Breast epithelium (tissue), 4 donors: ENCODE data around the gene CZIB. TPM values are rescaled to one million over a fixed set of nuclear protein-coding genes. Genes with fewer than 3 reads are reported as not detected.

ENCODE experiments used
- DNase-seq, 2 donors: peaks; one replicate each; pipeline ENCODE4 v3.0.0-alpha.2; 2019; ENCODE audit warnings: low spot score in 2 of 2
- H3K27ac ChIP-seq, 2 donors: fragments of 200-600 bp; sonication (generic) in 1 of 2; one replicate each; pipeline ENCODE4 v1.5.1; 2016 to 2019; ENCODE audit warnings: mild to moderate bottlenecking in 1 of 2
- H3K27me3 ChIP-seq, 2 donors: fragments of 200-600 bp; sonication (generic) in 1 of 2; one replicate each; pipeline versions ENCODE4 v1.5.1 to v1.6.0; 2017 to 2019; ENCODE audit warnings: control low read depth in 1 of 2, mild to moderate bottlenecking in 1 of 2
- H3K36me3 ChIP-seq: fragments of 200-600 bp; one replicate; pipeline ENCODE4 v1.5.1; 2019
- H3K4me1 ChIP-seq, 2 donors: fragments of 200-600 bp; sonication (generic); one replicate each; pipeline ENCODE4 v1.5.1; 2016 to 2019; ENCODE audit warnings: control low read depth in 1 of 2
- H3K4me3 ChIP-seq, 3 donors: fragments of 200-600 bp; sonication (generic); 1 replicate in 2 of 3; 2 replicates in 1 of 3; pipeline ENCODE4 v1.5.1; 2016 to 2019; ENCODE audit warnings: mild to moderate bottlenecking in 3 of 3, moderate library complexity in 2 of 3
- H3K9me3 ChIP-seq, 2 donors: fragments of 200-600 bp; sonication (generic) in 1 of 2; one replicate each; pipeline ENCODE4 v1.5.1; 2016 to 2019; ENCODE audit warnings: control low read depth in 1 of 2
- CTCF ChIP-seq, 3 donors: fragments of 450-650 bp; IDR thresholded peaks; one replicate each; pipeline ENCODE4 v1.5.1; 2016 to 2017; ENCODE audit warnings: antibody characterized with exemption in 3 of 3, mild to moderate bottlenecking in 3 of 3, moderate library complexity in 3 of 3
- POLR2A ChIP-seq: fragments of 450-650 bp; IDR thresholded peaks from one replicate; pipeline ENCODE4 v1.6.1; 2016; ENCODE audit warnings: antibody characterized with exemption, mild to moderate bottlenecking, moderate library complexity
- POLR2AphosphoS5 ChIP-seq, 3 donors: sonication (generic); formaldehyde crosslinking; IDR thresholded peaks; one replicate each; pipeline ENCODE4 v1.6.1; 2017; ENCODE audit warnings: antibody characterized with exemption in 3 of 3
- intact Hi-C: fragments of 100-400 bp; cut with DNase I; formaldehyde crosslinking; loops from one replicate; pipeline ENCODE4 v1.15.1; 2023; ENCODE audit warnings: low total_unique reads
- total RNA-seq, 3 donors: library from RNA; depleted of rRNA; stranded (reverse); fragments of >200 nt; gene quantifications; one replicate each; pipeline ENCODE4 v1.1.0, GENCODE V29; 2016

CZIB gene
- total RNA-seq, 3 donors from 2014 or later, result 60.6 to 69.8 (median 61.3) TPM

DNA sequence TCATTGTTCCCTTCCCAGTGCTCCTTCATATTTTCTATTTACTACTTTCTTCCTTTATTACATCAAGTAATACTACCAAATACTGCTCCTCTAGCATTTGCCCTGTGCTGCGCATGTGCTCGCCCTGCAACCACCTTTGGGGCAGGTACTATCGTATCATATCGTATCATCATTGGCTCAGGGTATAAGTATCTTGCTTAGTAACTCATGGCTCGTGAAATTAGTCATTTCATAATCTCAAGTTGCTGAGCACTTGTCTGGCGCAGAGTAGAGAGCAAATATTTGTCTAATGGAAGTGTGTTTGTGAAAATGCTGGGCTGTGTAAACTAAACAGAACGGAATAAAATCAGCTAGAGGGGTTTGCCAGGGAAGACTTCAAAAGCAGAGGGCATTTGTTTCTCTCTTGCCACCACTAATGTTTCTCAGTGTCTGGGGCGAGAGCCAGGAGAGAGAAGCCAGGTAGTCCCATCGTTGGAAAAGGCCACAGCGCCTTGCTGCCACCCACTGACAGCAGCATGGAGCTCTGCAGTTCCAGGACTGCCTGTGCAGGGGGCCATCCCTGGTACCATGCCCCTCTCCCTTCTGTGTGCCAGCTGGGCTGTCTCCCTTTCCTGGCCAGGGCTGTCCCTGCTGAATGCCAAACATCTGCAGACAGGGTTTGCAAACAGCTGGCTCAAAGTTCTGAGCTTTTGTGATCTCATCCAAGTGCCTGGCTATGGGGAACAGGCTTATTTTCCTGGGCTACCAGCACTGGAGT lies 43.8 kb downstream of the CZIB start:
- Histone ChIP-seq H3K4me1 (no peaks in the 10 kb centered on the region), H3K27me3 (no peaks in the 10 kb centered on the region), H3K9me3 (no peaks in the 10 kb centered on the region), H3K36me3 (no peaks in the 10 kb centered on the region), H3K27ac (peak overlapping the region in 1 of 2 donors; percentile 9), H3K4me3 (no peak overlapping the region)
- no peak for DNase-seq
- intact Hi-C loops, result no loop called here
- no peak for TF ChIP-seq POLR2AphosphoS5 (IDR thresholded peaks at IDR 0.05)
- TF ChIP-seq CTCF (IDR thresholded peaks at IDR 0.05), result no peak
- no peak for TF ChIP-seq POLR2A

DNA sequence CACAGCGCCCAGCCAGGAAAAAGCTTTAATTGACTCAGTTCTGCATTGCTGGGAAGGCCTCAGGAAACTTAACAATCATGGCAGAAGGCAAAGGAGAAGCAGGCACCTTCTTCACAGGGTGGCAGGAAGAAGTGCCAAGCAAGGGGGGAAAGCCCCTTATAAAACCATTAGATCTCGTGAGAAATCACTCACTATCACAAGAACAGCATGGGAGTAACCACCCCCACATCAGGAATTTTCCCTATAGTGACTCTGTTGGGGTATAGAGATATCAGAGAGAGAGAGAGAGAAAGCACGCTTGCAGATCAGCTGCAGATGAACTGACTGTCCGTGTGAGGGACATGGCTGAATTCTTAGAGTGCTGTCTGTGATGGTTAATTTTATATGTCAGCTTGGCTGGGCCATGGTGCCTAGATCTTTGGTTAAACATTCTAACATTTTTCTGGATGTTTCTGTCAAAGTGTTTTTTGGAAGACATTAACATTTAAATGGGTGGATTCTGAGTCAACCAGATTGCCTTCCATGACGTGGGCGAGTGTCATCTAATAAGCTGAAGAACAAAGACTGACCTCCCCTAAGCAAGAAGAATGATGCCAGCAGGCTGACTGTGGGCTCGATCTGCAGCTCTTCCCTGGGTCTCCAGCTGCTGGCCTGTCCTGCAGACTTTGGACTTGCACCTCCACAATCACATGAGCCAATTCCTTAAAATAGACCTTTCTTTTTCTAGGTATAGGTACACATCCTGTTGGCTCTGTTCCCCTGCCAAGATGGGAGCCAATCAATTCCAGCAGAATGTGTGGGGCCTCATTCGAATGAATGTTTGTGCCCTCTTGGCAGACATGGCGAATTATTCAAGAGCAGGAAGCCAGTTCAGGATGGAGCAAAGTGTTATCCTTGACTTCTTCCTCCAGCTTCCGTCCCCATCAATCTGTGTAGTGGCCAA lies 45.2 kb downstream of the CZIB start:
- no peak overlapping the region for H3K27ac ChIP-seq

DNA sequence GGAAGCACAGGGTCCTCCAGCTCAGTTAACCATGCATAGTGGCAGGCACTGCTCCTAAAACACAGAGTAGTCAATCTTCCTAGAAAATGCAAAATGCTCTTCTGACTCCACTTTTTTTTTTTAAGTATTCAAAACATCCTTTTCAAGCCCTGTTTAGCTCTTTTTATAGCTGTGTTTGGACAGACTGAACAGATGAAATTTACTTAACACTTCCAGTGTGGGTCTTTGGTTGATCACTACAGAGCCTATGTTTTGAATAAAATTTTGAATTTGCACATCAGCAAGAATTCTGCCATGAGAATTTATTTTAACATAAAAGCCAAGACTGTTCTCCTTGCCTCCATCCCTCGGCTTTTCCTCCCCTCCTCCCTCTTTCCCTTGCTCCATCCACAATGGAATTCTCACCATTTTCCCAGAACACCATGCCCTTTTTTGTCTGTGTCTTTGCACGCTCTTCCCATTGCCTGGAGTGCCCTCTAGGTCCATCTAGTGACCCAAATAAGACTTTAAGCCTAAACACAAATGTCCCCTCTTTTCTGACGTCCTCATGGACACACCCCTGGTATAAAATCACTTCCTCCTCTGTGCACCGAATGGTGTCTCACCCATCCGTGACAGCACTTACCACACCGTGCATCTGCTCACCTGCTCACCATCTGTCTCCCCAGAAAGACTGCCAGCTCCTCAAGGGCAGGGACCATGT lies 47.9 kb downstream of the CZIB start:
- Histone ChIP-seq H3K4me3 (no peak overlapping the region), H3K4me1 (no peaks in the 10 kb centered on the region), H3K27ac (no peak overlapping the region), H3K27me3 (no peaks in the 10 kb centered on the region), H3K36me3 (no peaks in the 10 kb centered on the region), H3K9me3 (no peaks in the 10 kb centered on the region)
- intact Hi-C loops, result no loop called here
- no peak for DNase-seq
- no peak for TF ChIP-seq POLR2A
- TF ChIP-seq POLR2AphosphoS5 (IDR thresholded peaks at IDR 0.05), result no peak
- TF ChIP-seq CTCF (IDR thresholded peaks at IDR 0.05), result no peak

More for the DNA sequence above, 45.2 kb downstream of the CZIB start:
- Histone ChIP-seq H3K4me1 (no peaks in the 10 kb centered on the region), H3K9me3 (no peaks in the 10 kb centered on the region), H3K36me3 (no peaks in the 10 kb centered on the region), H3K27me3 (no peaks in the 10 kb centered on the region), H3K4me3 (no peak overlapping the region)
- no peak for DNase-seq
- intact Hi-C loops, result no loop called here
- TF ChIP-seq POLR2A (no peak), POLR2AphosphoS5 (IDR thresholded peaks at IDR 0.05) (no peak), CTCF (IDR thresholded peaks at IDR 0.05) (no peak)

DNA sequence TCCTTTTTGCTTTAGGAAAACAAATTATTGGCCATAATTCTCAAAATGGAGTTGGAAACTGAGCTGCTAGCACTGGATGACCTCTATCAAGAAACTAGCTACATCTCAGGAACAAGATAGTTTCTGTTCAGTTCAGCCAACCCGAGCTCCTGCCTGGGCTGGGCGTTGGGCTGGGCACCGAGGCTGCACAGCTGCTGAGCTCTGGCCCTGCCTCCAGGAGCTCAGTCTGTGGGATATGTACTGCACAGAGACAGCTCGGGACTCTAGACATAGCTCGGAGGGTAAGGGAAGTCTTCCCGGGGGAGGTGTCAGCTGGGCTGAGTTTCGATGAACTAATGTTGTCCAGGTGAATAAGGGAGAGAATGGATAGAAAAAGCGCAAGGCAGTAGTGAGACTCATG lies 53.5 kb downstream of the CZIB start:
- Histone ChIP-seq H3K27me3 (no peaks in the 10 kb centered on the region), H3K9me3 (no peaks in the 10 kb centered on the region), H3K4me1 (no peaks in the 10 kb centered on the region), H3K4me3 (no peak overlapping the region), H3K27ac (no peak overlapping the region), H3K36me3 (no peaks in the 10 kb centered on the region)
- intact Hi-C loops, result no loop called here
- DNase-seq, result no peak
- TF ChIP-seq POLR2AphosphoS5 (IDR thresholded peaks at IDR 0.05) (no peak), CTCF (IDR thresholded peaks at IDR 0.05) (no peak), POLR2A (no peak)
